Measurements from ENCODE around the gene SH3BP5. TPM values are rescaled to one million over a fixed set of nuclear protein-coding genes. Genes with fewer than 3 reads are reported as not detected.
A peak's percentile ranks its signal among the peaks of the same experiment; 100 is the strongest.

Gene SH3BP5
- polyA plus RNA-seq, 1 of the 3 experiments (the other 2 are of a cell fraction) = 29.5 TPM

GRCh38 chr3:15300323-15301078, 31.9 kb downstream of the SH3BP5 start (continued):
- TF ChIP-seq TAF1 (IDR thresholded peaks at IDR 0.05; ENCODE audit: borderline replicate concordance, low read depth, low read length) (no peak), RAD21 (IDR thresholded peaks at IDR 0.05; ENCODE audit: low read length) (no peak), CTCF (IDR thresholded peaks at IDR 0.05) (no peak), USF2 (IDR thresholded peaks at IDR 0.05; ENCODE audit: borderline replicate concordance, low read depth, low read length) (no peak), EZH2phosphoT487 (IDR thresholded peaks at IDR 0.05; ENCODE audit: borderline replicate concordance, low read depth) (no peak), MXI1 (IDR thresholded peaks at IDR 0.05; ENCODE audit: low read depth, low read length) (no peak), TCF12 (IDR thresholded peaks at IDR 0.05) (peak; percentile 86), TEAD4 (IDR thresholded peaks at IDR 0.05; ENCODE audit: borderline replicate concordance, insufficient read depth) (no peak), MEF2A (IDR thresholded peaks at IDR 0.05; ENCODE audit: borderline replicate concordance, low read depth) (no peak), RFX5 (IDR thresholded peaks at IDR 0.05; ENCODE audit: low read length) (no peak), REST (IDR thresholded peaks at IDR 0.05; ENCODE audit: low read depth, low read length) (no peak)

- POLR2A ChIA-PET = no interaction called here
- H3F3A ChIP-seq (replicated peaks; ENCODE audit: insufficient read depth) = no peaks in the 10 kb centered on the region
- DNase-seq = no peak
- CTCF ChIA-PET = interaction anchor here (1.0 to 1.4 kb wide), 2 partner anchors 32 to 96 kb away, joined by 3 to 6 read pairs; no protein-coding TSS in a partner anchor
- 82% methylated on average over 3 of the region's 3 CpGs for WGBS (ENCODE audit: low lambda C conversion rate)
- no peaks in the 10 kb centered on the region for H4K20me1 ChIP-seq (ENCODE audit: insufficient read depth)
- no peak overlapping the region for H3K27ac ChIP-seq (ENCODE audit: low read depth in 2 of 2, low read length in 1 of 2)
- no peaks in the 10 kb centered on the region for H3K9me3 ChIP-seq
- peaks cover 5 to 14% of the 10 kb centered on the region in 2 experiments for H3K36me3 ChIP-seq (replicated peaks in 1 of 2; ENCODE audit: control insufficient read depth in 1 of 2, insufficient read depth in 2 of 2, low read length in 1 of 2)
- H3K4me3 ChIP-seq (ENCODE audit: low read depth in 2 of 2, low read length in 1 of 2) = no peak overlapping the region
- H2AFZ ChIP-seq (ENCODE audit: low read depth) = no peak overlapping the region
- H3K27me3 ChIP-seq (ENCODE audit: insufficient read depth) = no peaks in the 10 kb centered on the region
- H3K4me2 ChIP-seq = no peak overlapping the region
- H3K9ac ChIP-seq = no peak overlapping the region
- H3K79me2 ChIP-seq (ENCODE audit: insufficient read depth) = no peaks in the 10 kb centered on the region
- H3K4me1 ChIP-seq (ENCODE audit: control insufficient read depth in 1 of 2, insufficient read depth in 2 of 2, low read depth in 1 of 2, low read length in 1 of 2) = peaks cover 0 to 6% of the 10 kb centered on the region in 2 experiments; a peak in 1 of 4 replicates
- H3K9me2 ChIP-seq = no peaks in the 10 kb centered on the region
- TF ChIP-seq EZH2phosphoT487 (IDR thresholded peaks at IDR 0.05; ENCODE audit: borderline replicate concordance, low read depth) (no peak), PBX3 (IDR thresholded peaks at IDR 0.05) (no peak), TCF12 (IDR thresholded peaks at IDR 0.05) (0 out of 2 replicates have a peak, but pooled peaks have one; percentile 13), NFIC (IDR thresholded peaks at IDR 0.05; ENCODE audit: borderline replicate concordance) (0 out of 2 replicates have a peak, but pooled peaks have one; percentile 35), SMC3 (IDR thresholded peaks at IDR 0.05; ENCODE audit: low read depth, low read length) (no peak), GABPA (IDR thresholded peaks at IDR 0.05; ENCODE audit: low read depth) (no peak), IRF3 (IDR thresholded peaks at IDR 0.05; ENCODE audit: low read depth, low read length) (no peak)
Measured at GRCh38 chr3:15299036-15299435, 33.4 kb downstream of the SH3BP5 start.
